NCI-H1092 (cell line): Measurements from ENCODE around the gene SFTPA2.
"Not testable (repeated sequence)": the region's sequence is repeated elsewhere in the genome, so short reads cannot be mapped to it uniquely, and the experiment has no call there.

Experiments
- DNase-seq: peaks from one replicate; lab custom pipeline; 2025; lab: John Stamatoyannopoulos, UW

SFTPA2 gene

GRCh38 chr10:79560160-79560709 lies at the start of gene SFTPA2:
Gene SFTPA2 (minus strand): TSS chr10:79560407. CDS start chr10:79559483, 924 bp downstream.
- no peak for DNase-seq

DNA sequence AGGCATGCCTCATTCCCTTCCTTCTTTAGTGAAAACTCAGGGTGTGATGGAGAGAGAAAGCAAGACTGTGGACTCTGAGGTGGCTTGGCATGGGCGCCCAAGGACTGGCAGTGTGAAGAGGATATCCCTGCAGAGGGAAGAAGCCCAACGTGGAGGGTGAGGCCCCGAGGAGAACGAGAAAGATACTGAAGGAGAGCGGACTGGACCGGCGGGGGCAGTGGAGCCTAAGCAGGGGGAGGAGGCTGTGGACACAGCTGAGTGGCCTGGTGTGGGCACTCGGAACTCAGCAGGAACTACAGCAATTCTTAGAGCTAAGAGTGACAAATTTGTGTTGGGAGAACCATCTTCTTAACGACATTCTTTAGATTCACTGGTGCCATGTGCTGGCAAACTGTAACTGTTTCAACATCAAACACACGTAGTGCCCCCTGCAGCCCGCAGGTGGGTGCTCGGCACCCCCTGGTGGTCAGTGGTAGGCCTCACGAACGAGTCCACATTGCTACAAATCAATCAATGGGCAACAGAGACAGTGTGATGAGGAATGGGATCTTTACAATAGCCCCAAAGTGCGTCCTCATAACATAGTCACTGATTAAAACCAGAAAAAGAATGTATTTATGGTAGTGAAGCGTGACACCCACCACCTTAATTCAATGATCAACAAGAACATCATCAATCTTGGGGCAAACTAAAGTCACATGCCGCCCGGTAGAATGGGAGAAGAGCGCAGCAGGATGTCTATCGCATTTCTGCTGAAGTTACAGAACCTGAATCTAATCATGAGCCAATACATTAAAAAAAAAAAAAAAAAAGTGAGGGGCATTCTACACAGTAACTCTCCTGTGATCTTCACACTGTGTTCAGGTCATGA lies 48.5 kb upstream of the SFTPA2 start:
- DNase-seq = no peak

DNA sequence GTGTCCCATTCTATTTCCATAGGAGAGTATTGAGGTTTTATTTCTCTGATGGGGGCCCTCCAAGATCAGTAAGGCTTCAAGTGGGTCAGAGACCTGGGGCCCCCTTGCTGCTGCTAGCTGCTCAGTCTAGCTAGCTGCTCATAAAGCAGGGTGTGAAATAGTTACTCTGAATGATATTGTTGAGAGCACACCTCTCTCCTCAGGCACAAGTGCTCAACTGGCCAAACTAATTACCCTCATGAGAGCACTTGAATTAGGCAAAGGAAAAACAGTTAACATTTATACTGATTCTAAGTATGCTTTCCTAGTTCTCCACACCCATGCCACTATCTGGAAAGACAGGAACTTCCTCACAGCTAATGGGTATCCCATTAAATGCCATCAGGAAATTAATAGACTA lies 45.1 kb upstream of the SFTPA2 start:
- no peak for DNase-seq

DNA sequence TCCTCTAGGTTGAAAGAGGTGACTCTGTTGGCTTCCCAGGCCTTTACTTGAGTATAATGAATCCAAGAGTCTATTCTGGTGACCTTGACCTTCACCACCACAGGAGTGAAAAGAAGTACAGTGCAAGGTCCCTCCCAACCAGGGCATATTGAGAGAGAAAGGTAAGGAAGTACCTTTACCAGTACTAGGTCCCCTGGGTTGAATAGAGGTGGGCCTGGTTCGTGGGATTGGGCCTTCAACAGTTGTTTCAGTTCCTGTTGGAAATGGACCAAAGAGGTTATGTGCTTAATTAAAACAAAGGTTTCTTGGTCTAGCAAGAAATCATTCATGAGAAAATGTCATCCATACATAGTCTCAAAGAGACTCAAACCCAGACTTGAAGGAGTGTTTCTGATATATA lies 44.1 kb upstream of the SFTPA2 start:
- DNase-seq = no peak

GRCh38 chr10:79602953-79603352 lies 42.7 kb upstream of the SFTPA2 start:
- DNase-seq = no peak

- no peak for DNase-seq
Observed at GRCh38 chr10:79601939-79602338, 41.7 kb upstream of the SFTPA2 start.

DNA sequence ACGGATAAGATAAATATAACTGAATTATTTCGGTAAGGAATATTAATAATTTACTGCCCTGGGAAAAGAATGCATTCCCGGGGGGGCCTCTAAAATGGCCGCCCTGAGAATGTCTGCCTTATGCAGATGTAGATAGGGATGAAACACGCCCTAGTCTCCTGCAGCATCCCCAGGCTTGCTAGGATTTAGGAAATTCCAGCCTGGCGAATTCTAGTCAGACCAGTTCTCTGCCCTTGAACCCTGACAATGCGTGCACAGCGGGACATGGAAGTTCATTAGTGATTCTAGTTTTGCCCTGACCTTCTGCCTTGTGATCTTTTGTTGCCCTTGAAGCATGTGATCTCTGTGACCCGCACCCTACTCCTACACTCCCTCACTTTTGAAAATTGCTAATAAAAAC lies 39.4 kb upstream of the SFTPA2 start:
- not testable (repeated sequence) for DNase-seq

DNA sequence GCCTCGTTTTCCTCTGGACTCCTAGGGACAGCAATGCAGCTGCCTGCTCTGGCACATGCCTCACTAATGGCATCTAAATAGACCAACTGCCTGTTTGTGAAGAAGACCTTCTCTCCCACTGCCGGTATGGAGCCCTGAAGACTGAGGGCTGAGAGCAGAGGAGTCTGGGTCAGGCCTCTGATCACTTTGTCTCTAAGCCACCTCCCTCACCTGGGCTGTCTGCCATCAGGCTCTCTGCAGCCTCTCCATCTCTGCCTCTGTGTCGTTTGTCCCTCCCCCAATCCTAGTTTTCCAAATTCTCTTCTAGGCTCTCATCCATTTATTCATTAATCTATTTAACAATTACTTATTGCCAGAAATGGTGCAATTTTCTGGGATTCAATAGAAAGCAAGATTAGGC lies 35.3 kb upstream of the SFTPA2 start:
- DNase-seq = no peak

- DNase-seq = not testable (repeated sequence)
Observed at GRCh38 chr10:79594565-79594964, 34.4 kb upstream of the SFTPA2 start.

GRCh38 chr10:79593377-79593776 lies 33.2 kb upstream of the SFTPA2 start:
- DNase-seq = no peak

DNA sequence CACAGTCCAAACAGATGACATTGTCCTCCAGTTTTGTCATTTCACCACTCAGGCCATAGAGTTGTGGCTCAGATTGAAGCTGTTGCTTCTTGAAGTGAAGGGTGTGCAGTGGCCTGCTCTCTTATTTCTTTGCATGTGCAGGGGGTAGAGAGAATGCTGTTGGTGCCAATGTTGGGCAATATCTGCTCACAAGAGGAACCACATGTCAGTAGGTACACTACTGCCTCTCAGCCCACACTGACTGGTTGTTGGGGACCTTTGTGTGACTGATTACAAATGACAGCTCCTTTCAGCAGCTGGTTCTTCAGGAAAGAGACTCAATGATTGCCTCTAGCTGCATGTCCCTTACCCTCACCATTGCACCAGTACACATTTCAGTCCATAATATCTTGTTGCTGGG lies 28.6 kb upstream of the SFTPA2 start:
- no peak for DNase-seq

DNA sequence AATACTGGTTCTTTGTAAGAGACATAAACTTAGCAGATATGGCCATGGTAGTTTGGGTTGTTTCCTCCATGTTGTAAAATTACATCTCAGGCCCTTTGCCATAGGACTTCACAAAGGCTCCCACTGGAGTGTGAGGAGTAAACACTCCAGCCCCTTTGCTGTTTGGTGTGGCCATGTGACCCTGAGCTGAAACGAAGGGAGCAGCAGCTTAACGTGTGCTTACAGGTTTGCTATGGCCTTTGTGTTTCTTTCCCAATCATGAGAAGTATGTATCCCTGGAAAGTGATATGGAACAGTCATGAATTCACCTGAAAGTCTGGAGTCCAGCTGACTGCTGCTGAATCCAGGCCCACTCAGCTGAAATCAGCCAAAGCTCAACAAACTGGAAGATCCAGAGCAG lies 26.7 kb upstream of the SFTPA2 start:
- no peak for DNase-seq

DNA sequence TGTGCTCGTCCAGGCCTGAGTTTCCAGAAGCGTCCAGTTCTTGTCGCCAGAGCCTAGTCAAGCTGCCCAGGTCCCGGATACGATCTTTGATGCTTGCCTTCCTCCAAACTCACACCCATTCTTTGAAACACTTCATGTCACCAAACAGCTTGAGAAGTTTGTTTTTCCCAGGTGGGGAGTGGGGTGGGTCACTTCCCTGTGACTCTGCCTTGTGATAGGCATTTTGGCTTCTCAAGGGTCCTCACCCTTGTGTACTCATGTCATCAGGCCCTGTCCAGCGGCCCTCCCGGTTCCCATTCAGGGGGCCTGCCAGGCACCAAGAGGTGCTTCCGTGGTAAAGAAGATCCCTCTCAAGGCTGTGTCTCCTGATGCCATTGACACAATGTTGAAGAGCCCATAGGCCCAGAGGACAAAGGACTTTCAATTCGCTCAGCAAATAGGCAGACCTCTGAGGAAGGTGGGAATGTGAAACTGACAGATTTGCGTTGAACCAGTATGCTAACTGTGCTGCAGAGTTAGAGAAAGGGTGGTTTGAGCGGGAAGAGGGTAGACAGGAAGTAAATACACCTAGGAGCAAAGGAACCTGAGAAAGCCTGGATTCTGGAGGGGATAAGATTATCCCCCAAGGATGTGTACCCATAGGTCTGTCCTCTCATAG lies 25.8 kb upstream of the SFTPA2 start:
- no peak for DNase-seq

- DNase-seq = no peak
Observed at GRCh38 chr10:79583488-79584024, 23.3 kb upstream of the SFTPA2 start.

GRCh38 chr10:79582954-79583353 lies 22.7 kb upstream of the SFTPA2 start:
- DNase-seq = not testable (repeated sequence)

GRCh38 chr10:79582096-79582495 lies 21.9 kb upstream of the SFTPA2 start:
- DNase-seq = no peak

- DNase-seq = no peak
Observed at GRCh38 chr10:79581044-79581443, 20.8 kb upstream of the SFTPA2 start.

DNA sequence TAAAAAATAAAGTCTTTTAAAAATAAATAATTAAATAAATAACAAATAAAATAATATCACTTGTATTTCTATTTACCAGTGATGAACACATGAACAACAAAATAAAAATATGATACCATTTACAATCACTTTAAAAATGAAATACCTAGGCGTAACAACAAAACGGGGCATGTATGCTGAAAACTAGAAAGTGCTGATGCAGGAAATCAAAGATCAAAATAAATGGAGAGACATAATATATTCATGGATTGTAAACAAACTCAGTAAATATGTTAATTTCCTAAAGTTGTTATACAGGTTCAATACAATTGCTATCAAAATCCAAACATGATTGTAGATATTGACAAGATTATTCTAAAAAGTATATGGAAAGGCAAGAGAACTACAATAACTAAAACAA lies 19.2 kb upstream of the SFTPA2 start:
- no peak for DNase-seq

DNA sequence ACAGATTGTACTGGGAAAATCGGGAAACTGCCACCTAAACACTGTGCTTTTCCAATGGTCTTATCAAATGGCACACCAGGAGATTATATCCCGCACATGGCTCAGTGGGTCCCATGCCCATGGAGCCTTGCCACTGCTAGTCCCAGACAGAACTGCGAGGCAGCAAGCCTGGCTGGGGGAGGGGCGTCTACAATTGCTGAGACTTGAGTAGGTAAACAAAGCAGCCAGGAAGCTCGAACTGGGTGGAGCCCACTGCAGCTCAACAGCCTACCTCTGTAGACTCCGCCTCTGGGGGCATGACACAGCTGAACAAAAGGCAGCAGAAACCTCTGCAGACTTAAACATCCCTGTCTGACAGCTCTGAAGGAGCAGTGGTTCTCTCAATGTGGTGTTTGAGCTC lies 10.4 kb upstream of the SFTPA2 start:
- not testable (repeated sequence) for DNase-seq

- DNase-seq = no peak
Observed at GRCh38 chr10:79563426-79563825, 3.2 kb upstream of the SFTPA2 start.

DNA sequence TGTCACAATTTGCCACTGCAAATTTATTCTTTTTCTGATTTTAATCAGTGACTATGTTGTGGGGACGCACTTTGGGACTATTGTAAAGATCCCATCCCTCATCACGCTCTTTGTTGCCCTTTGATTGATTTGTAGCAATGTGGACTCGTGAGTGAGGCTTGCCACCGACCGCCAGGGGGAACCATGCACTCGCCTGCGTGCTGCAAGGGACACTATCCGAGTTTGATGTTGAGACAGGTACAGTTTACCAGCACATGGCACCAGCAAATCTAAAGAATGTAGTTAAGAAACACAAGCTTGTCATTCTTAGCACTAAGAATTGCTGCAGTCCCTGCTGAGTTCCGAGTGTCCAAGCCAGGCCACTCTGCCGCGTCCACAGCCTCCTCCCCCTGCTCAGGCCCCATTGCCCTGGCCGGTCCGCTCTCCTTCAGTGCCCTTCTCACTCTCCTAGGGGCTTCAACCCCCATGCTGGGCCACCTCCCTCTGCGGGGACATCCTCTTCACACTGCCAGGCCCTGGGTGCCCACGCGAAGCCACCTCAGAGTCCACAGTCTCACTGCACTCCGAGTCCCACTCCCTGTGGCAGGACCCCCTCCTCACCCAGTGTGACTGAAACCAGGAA lies 2.0 kb upstream of the SFTPA2 start:
- DNase-seq = peak; percentile 5

DNA sequence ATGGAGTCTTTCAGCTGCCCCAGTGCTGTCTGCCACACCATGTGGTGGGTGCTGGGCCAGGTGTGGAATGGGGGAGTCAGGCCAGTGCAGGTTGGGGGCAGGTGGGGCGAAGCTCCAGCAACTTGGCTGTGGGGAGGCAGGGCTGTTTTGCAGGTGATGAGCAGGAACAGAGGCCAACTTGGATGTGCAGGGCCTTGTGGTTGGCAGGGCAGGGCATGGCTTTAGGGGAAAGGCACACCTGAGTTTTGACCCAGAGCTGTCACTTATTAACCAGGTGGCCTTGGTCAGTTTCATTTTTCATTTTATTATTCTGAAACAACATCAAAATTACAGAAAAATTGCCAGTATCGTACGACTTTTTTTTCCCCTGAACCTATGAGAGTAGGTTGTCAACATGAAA lies 1.1 kb upstream of the SFTPA2 start:
- no peak for DNase-seq
